UCSD-AML1 (cell line): ENCODE data around the gene DCAF6.
"Not testable (repeated sequence)": the region's sequence is repeated elsewhere in the genome, so short reads cannot be mapped to it uniquely, and the experiment has no call there.

Source experiments
- DNase-seq: peaks from one replicate; lab custom pipeline; 2025; ENCODE audit not compliant: unreplicated experiment; lab: John Stamatoyannopoulos, UW

The DCAF6 gene

GRCh38 chr1:167936068-167936929 lies at the start of gene DCAF6:
DCAF6 (plus strand) TSS chr1:167936683; CDS start chr1:167936912, 229 bp downstream.
- peak; percentile 97 for DNase-seq

- not testable (repeated sequence) for DNase-seq
These were observed 49.3 kb upstream of the DCAF6 start for GRCh38 chr1:167887187-167887586.

DNA sequence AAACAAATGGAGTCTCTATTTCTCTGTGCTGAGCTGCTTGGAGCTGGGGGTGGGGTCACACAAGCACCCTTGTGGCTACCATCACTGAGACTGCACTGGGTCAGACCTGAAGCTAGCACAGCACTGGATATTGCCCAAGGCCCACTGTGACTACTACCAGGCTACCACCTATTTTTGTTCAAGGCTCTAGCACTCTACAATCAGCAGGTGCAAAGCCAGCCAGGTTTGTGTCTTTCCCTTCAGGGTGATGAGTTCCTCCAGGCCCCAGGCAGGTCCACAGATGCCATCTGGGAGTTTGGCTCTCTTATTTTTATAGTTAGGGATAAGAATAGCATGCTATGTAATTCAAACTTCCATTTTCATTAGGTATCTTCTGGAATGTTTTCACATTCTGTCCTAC lies 46.1 kb upstream of the DCAF6 start:
- DNase-seq, result no peak

GRCh38 chr1:167893798-167894197 lies 42.7 kb upstream of the DCAF6 start:
- no peak for DNase-seq

DNA sequence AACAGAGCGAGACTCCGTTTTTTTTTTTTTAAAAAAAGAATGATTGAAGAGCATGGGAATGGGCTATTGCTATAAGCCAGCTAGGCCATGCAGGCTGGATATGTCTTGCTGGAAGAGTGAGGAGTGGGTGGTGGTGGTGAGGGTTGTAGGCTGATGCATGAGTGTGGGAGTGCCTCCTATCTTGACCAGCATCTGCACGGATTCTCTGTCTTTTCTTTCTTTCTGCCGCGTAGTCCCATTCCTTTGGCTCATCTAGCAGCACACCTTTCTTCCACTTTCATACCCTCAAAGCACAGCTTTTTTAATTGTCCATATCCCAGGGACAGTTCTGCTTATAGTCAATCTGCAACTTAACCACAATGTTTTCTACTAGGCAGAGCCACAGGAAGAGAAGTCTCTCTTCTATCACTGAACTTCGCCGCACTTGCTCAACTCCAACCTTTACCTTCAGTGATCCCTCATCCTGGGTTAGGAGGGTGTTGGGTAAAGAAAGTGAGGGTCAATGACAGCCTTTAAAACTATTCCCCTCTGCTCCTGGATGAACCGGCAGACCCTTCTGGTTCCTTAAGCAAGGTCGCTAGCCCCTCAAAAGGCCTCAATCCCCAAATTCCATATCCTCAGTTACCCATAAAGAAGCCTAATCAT lies 37.8 kb upstream of the DCAF6 start:
- DNase-seq, result no peak

DNA sequence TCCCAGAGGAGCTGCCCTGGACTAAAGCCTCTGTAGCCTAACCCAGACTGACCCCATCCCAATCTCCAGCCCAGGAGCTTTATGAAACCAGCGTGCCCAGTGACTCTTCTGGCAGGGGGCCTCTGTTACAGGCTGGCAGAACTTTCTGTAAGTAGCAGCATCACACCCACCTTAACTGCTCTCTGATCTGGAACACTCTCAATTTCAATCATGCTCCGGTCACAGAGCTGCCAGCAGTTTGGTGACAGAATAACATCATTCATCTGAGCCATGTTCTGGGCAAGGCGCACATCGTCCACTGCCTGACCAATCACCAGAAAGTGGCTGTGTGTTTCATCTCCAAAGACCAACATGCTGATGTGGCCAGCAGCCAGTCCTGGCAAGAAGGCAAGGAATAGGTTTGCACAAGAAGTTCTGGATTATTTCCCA lies 37.2 kb upstream of the DCAF6 start:
- no peak for DNase-seq

GRCh38 chr1:167900907-167901306 lies 35.6 kb upstream of the DCAF6 start:
- no peak for DNase-seq

DNA sequence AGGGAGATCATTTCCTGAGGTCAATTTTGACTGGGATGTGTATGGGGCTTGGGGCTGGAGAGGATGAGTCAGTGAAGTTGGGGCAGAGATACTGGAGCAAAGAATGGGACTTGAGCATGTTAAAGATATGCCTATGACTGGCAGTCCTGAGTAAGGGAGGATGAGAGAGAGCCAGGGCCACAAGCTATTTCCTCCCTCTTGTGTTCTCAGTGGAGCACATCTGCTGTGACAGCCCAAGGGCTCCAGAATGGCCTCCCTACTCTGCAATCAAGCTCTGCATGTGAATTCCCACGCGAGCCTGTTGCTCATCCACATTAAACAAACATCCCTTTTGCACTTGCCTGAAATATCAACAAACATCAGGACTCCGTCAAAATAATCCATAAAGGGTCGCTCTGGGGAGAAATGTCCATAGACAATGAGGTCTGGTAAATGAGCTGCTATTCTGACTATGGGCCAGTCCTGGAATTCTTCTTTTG lies 31.8 kb upstream of the DCAF6 start:
- no peak for DNase-seq

DNA sequence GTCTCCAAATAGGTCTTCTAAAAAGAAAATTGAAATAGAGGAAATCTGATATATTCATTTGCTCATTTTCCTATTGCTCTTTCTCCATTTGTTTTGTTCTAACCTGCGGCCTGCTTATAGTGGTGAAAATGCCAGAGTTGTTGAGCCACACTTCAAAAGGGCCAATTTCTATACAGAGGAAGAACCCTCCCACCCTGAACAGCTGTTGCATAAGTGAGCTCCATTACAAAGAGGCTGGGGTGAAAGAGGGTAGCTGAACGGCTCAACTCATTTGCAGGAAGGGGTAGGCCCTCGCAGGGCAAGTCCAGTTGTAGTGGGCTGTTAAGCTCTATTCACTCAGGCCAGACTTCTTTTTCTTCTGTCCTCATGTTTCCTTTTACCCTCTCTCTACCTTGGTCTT lies 31.3 kb upstream of the DCAF6 start:
- DNase-seq, result no peak

GRCh38 chr1:167905671-167906070 lies 30.8 kb upstream of the DCAF6 start:
- DNase-seq, result no peak

GRCh38 chr1:167909691-167910180 lies 26.7 kb upstream of the DCAF6 start:
- no peak for DNase-seq

DNA sequence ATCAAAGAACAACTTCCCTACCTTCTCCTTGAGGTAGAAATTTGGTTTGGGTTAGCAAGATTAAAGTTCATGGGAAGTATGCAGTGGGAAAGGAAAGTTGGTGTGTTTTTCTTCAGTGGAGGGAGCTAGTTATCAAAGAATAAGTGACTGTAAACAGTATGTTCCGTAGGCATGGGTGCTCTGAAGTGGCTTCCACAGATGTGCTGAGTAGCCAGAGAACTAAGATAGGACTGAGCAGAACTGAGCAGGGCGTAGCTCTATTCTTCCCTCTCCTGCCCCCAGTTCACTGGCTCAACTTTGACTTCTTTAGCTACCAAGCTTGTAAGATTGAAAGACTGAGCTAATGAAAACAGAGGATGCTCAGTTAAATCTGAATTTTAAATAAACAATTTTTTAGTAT lies 26.0 kb upstream of the DCAF6 start:
- no peak for DNase-seq

DNA sequence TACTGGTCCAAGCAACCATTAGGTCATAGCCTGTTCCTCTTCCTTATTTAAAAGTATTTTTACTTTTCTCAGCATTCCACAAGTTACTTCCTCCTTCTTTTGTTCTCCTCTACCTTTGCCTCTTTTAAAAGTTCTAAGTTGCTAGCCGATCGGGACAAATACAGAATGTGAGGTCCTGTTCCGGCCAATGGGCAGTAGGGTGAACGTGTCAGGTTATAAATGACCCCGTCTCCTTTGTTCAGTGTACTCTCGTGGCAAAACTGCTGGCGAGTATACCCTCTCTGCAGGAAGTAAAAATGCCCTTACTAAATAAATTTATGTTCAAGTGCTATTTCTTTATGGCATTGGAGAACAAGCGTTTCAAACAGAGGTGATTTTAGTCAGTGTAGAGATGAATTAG lies 25.1 kb upstream of the DCAF6 start:
- no peak for DNase-seq

DNA sequence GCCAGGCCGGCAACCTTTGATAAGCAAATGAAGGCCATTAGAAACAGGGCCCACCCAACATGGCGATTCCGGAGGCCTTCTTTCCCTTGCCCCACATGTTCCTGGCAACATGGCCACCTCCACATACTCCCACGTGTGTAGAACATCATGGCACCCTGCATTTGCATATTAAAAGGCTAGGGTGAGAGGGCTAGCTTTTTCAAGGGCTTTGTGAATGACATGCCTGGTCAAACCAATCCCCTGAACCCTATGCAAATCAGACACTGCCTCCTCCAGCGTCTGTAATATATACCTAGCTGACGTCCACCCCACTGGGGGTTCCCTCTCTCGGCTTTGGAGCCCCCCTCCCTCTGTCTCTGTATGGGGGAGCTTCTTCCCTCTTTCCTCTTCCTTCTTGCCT lies 24.2 kb upstream of the DCAF6 start:
- no peak for DNase-seq

DNA sequence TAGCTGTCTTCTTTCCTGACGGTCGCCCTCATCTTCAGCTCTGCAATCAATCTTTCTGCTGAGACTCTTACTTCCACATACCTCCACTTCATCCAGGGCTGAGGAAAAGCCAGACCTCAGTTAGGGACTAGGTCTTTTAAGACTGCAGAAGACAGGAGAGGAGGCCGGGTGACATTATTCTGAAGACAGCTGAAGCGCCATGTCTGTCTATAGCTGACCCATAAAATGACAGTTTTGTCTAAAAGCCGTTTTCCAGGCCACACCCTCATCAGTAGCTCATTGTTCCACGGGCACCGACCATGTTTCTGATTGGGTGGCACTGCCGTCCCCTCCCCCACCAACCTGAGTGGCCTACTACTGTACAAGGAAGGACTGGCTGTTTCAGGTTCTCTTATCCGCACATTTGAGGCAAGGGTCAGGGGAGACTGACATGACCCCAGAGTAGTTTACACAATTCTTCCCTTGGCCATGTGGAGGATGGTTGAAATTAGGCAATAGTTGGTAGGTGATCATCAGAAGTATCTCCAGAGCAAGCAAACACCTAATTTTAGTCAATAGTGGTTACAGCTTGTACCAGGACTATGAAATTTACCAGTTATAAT lies 22.5 kb upstream of the DCAF6 start, which contains the start of gene ADCY10:
Gene ADCY10 (minus strand): TSS at position 240 of the 602 bp plus-strand sequence. CDS start 8,994 bp downstream, outside the sequence.
- DNase-seq, result no peak

DNA sequence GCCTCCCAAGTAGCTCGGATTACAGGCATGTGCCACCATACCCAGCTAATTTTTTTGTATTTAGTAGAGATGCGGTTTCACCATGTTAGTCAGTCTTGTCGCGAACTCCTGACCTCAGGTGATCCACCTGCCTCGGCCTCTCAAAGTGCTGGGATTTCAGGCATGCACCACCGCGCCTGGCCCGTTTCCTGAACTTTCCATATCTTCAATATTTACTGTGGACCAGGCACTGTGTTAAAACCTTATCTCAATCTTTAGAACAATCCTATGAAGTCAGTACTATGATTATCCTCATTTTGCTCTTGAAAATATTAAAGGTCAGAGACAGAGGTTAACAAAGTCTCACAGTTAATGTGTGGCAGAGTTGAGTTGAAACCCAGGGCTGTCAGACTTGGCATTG lies 20.9 kb upstream of the DCAF6 start:
- DNase-seq, result no peak

GRCh38 chr1:167916766-167917511 lies 19.5 kb upstream of the DCAF6 start:
- DNase-seq, result no peak

GRCh38 chr1:167922023-167922422 lies 14.5 kb upstream of the DCAF6 start:
- no peak for DNase-seq

- DNase-seq, result no peak
These were observed 13.8 kb upstream of the DCAF6 start for GRCh38 chr1:167922611-167923074.

GRCh38 chr1:167923324-167924056 lies 13.0 kb upstream of the DCAF6 start:
- no peak for DNase-seq
